Right renal pelvis (tissue), 4 donors: ENCODE measurements around the gene MS4A15. TPM values are rescaled to one million over a fixed set of nuclear protein-coding genes. Genes with fewer than 3 reads are reported as not detected.

ENCODE experiments used
- DNase-seq, 4 donors: peaks; one replicate each; pipeline ENCODE4 v3.0.0-alpha.2; 2013; ENCODE audit warnings: low read depth in 4 of 4, low spot score in 3 of 4, missing footprints in 1 of 4
- polyA plus RNA-seq, 4 donors: library from polyadenylated mRNA; unstranded; fragments of 120-200 nt; gene quantifications; one replicate each; pipeline ENCODE4 v1.2.1, GENCODE V29; 2013; ENCODE audit not compliant: insufficient read length in 4 of 4

MS4A15 gene
- polyA plus RNA-seq, 4 donors: not detected

- peak; percentile 74 to 86 (median 80) for DNase-seq
These were observed 18.8 kb downstream of the MS4A15 start for GRCh38 chr11:60775420-60775961.

- no peak for DNase-seq
These were observed 19.5 kb downstream of the MS4A15 start for GRCh38 chr11:60776167-60776566.

- DNase-seq: no peak
These were observed 20.4 kb downstream of the MS4A15 start for GRCh38 chr11:60777106-60777505.

DNA sequence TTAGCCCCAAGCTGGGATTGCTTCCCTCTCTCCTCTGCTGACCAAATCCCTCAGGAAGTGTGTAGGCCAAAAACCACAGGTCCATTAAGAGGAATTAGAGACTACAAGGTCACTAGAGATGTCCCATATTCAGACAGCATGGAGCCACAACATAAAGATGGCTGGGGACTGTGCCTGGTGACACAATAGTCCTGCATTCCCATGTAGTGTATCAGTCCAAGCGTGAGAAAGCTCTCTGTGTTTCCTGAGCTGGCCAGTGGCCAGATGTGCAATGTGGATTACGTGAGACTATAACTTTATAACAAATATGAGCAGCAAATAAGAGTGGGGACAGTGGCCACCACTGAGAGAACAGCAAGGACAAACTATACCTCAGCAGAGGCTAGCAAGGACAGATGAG is 20.9 kb downstream of the MS4A15 start:
- no peak for DNase-seq

DNA sequence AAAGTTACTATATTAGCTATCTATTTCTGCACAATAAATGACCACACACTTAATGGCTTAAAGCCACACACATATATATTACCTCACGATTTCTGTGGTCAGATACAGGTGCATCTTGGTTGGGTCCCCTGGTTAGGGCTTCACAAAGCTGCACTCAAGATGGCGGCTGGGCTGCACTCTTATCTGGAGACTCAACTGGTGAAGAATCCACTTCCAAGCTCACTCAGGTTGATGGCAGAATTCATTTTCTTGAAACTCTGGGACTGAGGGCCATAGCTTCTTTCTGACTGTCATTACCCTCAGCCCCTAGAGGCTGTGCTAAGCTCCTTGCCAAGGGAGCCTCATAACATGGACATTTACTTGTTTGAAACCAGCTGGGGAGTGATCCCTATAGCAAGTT is 23.4 kb downstream of the MS4A15 start:
- no peak for DNase-seq

DNA sequence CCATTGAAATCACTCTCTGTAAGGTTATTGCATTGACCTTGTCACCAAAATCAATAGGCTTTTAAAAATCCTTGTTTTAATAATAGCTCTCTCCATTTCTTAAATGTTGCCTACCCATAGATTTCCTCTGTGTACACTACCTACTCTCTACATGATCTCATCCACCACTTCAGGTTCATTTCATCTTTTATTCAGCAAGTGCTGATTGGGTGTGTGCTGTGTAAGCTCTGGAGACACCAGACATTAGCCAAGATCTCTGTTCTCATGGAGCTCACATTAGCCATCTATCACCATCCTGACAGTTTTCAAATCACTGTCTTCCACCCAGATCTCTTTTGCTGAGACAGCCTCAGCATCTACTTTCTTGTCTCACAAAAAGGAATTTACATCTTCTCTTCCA is 24.1 kb downstream of the MS4A15 start:
- no peak for DNase-seq

- no peak for DNase-seq
These were observed 24.8 kb downstream of the MS4A15 start for GRCh38 chr11:60781286-60781980.

DNA sequence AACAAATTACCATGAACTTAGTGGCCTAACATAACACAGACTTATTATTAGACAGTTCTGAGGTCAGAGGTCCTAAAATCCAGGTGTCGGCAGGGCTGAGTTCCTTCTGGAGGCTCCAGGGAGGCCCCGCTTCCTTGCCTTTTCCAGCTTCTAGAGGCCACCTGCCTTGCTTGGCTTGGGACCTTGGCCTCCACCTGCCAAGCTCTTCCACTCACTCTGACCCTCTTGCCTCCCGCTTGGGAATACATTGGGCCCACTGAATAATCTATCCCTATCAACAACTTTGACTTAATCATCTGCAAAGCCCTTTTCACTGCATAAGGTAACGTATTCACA is 25.3 kb downstream of the MS4A15 start:
- no peak for DNase-seq

GRCh38 chr11:60782393-60783140 is 25.9 kb downstream of the MS4A15 start:
- DNase-seq: no peak

DNA sequence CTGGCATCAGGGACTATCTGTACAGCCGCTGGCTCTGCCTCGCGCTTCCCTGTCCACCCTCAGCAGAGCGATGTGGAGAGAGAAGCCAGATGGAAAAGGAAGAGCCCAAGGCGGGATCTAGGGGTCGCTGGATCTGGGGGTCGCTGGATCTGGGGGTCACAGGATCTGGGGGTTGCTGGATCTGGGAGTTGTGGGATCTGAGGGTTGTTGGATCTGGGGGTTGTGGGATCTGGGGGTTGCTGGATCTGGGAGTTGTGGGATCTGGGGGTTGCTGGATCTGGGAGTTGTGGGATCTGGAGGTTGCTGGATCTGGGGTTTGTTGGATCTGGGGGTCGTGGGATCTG is 26.4 kb downstream of the MS4A15 start:
- DNase-seq: no peak

- DNase-seq: no peak
These were observed 27.2 kb downstream of the MS4A15 start for GRCh38 chr11:60783911-60784310.

- no peak for DNase-seq
These were observed 28.5 kb downstream of the MS4A15 start, which contains the start of gene MS4A10 for GRCh38 chr11:60785136-60785535. MS4A10 (plus strand) TSS chr11:60785333; CDS start chr11:60790336, 5,003 bp downstream.

DNA sequence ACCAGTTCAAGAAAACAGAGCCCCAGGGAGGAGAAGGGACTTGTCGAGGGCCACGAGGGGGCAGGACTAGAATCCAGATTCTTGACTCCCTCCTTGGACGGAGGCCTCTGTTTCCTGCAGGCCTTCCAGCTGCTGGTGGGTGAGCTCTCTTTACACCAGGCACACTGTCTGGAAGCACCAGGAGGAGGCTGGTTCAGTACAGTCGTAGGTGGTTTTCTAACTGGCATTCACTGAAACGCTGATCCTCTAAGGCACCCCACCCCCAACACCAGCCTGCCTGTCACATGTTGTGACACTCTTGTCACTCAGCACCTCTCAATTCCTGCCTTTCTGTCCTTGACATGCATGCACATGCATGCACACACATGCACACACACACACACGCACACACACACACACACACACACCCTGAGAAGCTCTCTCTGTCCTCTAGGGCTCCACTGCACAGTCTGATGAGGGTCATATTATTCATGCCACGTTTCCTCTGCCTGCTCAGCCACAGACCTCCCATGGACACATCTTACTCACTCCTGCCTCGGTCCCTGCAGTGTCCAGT is 29.2 kb downstream of the MS4A15 start:
- DNase-seq: no peak

DNA sequence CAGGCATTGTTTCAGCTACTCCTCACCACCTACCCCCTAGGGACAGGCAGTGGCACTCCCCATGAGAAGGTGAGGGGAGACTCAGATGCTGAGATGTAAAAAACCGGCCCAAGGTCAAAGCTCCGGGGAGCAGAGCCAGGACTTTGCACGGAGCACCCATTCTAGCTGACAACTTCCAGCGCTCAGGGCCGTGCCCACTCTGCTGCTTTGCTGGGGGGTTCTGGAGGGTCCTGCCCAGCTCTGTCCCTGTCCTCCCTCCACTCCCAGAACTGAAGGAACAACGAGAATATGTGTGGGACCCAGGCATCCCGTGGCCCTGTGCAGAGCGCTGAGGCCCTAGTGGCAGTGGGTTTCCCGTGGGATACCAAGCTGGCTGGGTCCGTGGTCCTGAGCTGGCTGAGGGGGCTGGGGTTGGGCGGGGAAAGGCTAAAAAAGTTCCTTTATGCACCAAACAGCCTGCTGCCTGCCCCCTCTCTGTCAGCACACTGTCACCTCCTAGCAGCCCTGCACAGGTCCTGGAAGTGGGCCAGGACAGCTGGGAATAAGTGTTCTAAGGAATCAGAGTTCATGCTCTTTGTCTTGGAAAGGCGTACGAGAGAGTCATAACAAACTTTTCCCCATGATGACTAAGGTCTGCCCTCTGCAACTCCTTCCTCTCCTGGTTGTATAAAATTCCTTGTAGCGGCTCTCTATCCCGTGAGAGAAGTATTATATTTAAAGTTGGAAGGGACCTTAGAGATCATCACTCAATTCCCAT is 30.3 kb downstream of the MS4A15 start:
- DNase-seq: peak in 1 of 4 donors; percentile 6

DNA sequence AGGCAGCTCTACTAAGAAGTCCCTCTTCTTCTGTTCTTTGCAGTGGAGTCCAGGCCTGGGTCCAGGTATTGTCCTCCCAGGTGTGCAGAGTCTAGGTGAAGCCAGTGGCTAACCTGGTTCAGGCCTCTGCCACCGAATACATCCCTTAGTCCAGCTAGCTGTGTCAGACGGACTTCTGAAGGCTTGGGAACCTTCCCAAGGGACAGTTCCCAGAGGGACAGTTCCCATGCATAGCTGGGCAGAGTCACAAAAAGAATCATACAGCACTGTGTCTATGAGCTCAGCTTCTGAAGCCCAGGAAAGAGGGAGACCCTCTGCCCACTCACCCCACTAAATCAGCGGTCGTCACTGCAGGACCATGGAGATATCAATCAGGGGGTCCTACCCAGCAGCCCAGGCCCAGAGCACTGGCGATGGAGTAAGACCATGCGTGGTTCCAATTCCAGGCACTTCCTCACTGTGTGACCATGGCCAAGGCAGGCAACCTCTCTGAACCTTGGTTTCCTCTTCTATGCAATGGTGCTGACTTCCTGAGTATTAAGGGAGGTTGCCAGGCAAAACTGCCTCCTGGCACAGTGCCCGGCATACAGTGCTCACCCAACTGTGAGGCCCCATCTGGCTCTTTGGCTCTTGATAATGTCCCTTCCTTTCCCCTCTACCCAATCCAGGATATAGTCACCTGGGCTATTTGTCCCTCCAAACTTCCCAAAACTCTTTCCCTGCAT is 31.9 kb downstream of the MS4A15 start:
- no peak for DNase-seq

GRCh38 chr11:60790726-60791125 is 34.1 kb downstream of the MS4A15 start:
- DNase-seq: no peak

DNA sequence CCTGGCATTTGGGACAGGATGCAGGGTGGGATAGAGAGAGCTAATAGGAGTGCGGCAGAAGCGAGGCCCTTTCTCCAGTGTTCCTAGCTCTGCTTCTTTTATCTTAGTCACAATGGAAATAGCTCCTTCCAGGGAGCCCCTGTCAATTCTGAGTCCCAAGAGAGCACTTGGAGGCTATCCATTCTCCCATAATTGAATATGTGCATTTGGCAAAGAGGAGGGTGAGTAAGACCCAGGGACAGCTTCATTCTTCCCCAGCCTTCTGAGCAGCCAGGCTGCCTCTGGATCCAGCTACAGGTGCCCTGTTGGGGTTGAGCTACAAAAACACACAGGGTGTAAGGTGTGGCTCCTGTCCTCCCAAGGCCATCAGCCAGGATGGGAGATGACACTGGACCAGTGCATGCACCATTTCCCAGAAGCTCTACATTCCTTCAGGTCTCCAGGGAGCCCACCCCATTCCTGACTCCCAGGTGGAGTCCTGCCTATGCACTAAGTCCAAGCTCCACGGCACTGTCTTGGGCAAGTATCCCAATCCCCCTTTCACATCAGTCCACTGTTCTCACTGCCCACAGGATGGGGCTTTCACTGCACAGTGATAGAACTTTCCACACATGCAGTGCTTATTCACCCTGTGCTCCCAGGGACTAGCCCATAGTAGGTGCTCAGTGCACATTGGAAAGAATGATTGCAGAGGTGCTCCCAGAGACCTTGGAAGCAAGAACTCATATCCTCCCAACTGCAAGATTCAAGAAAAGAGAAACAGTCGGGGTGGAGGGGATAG is 34.7 kb downstream of the MS4A15 start:
- DNase-seq: no peak

DNA sequence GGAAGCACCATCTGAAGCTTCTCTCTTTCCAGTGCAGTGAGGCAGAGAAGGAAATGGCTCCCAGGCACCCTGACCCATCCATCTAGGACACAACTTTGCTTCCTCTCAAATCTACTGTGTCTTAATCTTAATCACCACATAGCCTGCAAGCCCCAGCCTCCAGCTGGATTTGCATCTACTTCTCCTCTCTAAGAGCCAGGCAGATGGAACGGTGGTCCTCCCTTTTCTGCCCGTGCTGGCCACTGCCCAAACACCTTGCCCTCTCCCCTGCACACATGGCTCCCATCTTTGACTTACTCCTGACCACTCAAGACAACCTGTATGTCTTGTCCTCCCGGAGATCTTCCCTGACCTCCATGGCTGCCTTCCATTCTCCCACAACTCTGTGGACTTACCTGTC is 35.9 kb downstream of the MS4A15 start:
- no peak for DNase-seq

GRCh38 chr11:60795291-60795690 is 38.6 kb downstream of the MS4A15 start:
- no peak for DNase-seq
